ENCODE results near the gene PTPRG. TPM values are rescaled to one million over a fixed set of nuclear protein-coding genes. Genes with fewer than 3 reads are reported as not detected.

The PTPRG gene
- total and polyA plus RNA-seq, 2 donors (not counting 3 experiments of a cell fraction or from before 2014, with no cell fraction given), result 8.9 to 39.1 TPM

- no TSS peak for BruUV-seq (replicated peaks)
Measured at GRCh38 chr3:61829722-61830350, 268.5 kb downstream of the PTPRG start.

GRCh38 chr3:61831973-61832372 is 270.6 kb downstream of the PTPRG start:
- no peak for FAIRE-seq
- CTCF ChIA-PET, result interaction anchor here (1.4 kb wide), 1 partner anchor 9 kb away, joined by 3 read pairs; no protein-coding TSS in a partner anchor

More at GRCh38 chr3:61829722-61830350, 268.5 kb downstream of the PTPRG start:
- ChIA-PET POLR2A (no interaction called here), CTCF (interaction anchor here (1.0 to 2.6 kb wide), 7 partner anchors 9 to 265 kb away, joined by 3 to 8 read pairs (median 3); no protein-coding TSS in a partner anchor)
- intact Hi-C loops (cut with micrococcal nuclease) (loop anchor here (1.0 kb wide), 1 partner anchor 11 kb away; no protein-coding TSS in a partner anchor), dilution Hi-C loops (cut with MboI; ENCODE audit: extremely low pct_ligation_motif_present, low sequenced_read_pairs) (no loop called here)
- DNase-seq (ENCODE audit: low read depth, low spot score), result no peak
- H3K36me3 ChIP-seq (ENCODE audit: control insufficient read depth in 2 of 2, extremely low read depth in 1 of 2, insufficient read depth in 2 of 2, low read length in 2 of 2), result no peaks in the 10 kb centered on the region
- H2AFZ ChIP-seq (ENCODE audit: low read depth, low read length), result no peak overlapping the region
- peaks cover 14% of the 10 kb centered on the region for H3K4me1 ChIP-seq (ENCODE audit: control insufficient read depth, extremely low read depth, insufficient read depth, low read length)
- H3K27me3 ChIP-seq (ENCODE audit: control insufficient read depth in 2 of 2, insufficient read depth in 2 of 2, low read length in 2 of 2), result no peaks in the 10 kb centered on the region
- no peak overlapping the region for H3K27ac ChIP-seq (ENCODE audit: insufficient read depth, low read depth, low read length)
- no peak for FAIRE-seq
- no peak overlapping the region for H3K4me2 ChIP-seq (ENCODE audit: insufficient read depth, low read length)
- H3K9me1 ChIP-seq (replicated peaks; ENCODE audit: control insufficient read depth, extremely low read depth, insufficient read depth, low read length), result no peaks in the 10 kb centered on the region
- H3K9me3 ChIP-seq (replicated peaks; ENCODE audit: control insufficient read depth, insufficient read depth, low read length), result no peaks in the 10 kb centered on the region
- H3K4me3 ChIP-seq (replicated peaks in 1 of 3; ENCODE audit: insufficient read depth in 1 of 3, low read depth in 1 of 3, low read length in 3 of 3), result no peak overlapping the region
- no peak overlapping the region for H3K9ac ChIP-seq (replicated peaks; ENCODE audit: extremely low read depth, insufficient read depth, low read length)
- H4K20me1 ChIP-seq (replicated peaks; ENCODE audit: control insufficient read depth, extremely low read depth, insufficient read depth, low read length), result no peaks in the 10 kb centered on the region
- TF ChIP-seq GATA2 (IDR thresholded peaks at IDR 0.05; ENCODE audit: insufficient read depth, insufficient read length, low read depth, low read length), result no peak
- TF ChIP-seq FOS (IDR thresholded peaks at IDR 0.05; ENCODE audit: borderline replicate concordance, insufficient read depth, low read length), result peak; percentile 6
- H3K79me2 ChIP-seq (ENCODE audit: control insufficient read depth, insufficient read depth, low read length), result peaks cover 3% of the 10 kb centered on the region

More at GRCh38 chr3:61831973-61832372, 270.6 kb downstream of the PTPRG start:
- intact Hi-C loops (cut with micrococcal nuclease) (no loop called here), dilution Hi-C loops (cut with MboI; ENCODE audit: extremely low pct_ligation_motif_present, low sequenced_read_pairs) (no loop called here)
- Histone ChIP-seq H3K79me2 (ENCODE audit: control insufficient read depth, insufficient read depth, low read length) (peaks cover 3% of the 10 kb centered on the region), H3K4me3 (replicated peaks in 1 of 3; ENCODE audit: insufficient read depth in 1 of 3, low read depth in 1 of 3, low read length in 3 of 3) (no peak overlapping the region), H3K9ac (replicated peaks; ENCODE audit: extremely low read depth, insufficient read depth, low read length) (no peak overlapping the region), H3K4me2 (ENCODE audit: insufficient read depth, low read length) (no peak overlapping the region), H3K36me3 (ENCODE audit: control insufficient read depth in 2 of 2, extremely low read depth in 1 of 2, insufficient read depth in 2 of 2, low read length in 2 of 2) (no peaks in the 10 kb centered on the region), H2AFZ (ENCODE audit: low read depth, low read length) (no peak overlapping the region), H3K27ac (ENCODE audit: insufficient read depth, low read depth, low read length) (no peak overlapping the region), H4K20me1 (replicated peaks; ENCODE audit: control insufficient read depth, extremely low read depth, insufficient read depth, low read length) (no peaks in the 10 kb centered on the region), H3K4me1 (ENCODE audit: control insufficient read depth, extremely low read depth, insufficient read depth, low read length) (peaks cover 13% of the 10 kb centered on the region), H3K9me1 (replicated peaks; ENCODE audit: control insufficient read depth, extremely low read depth, insufficient read depth, low read length) (no peaks in the 10 kb centered on the region), H3K9me3 (replicated peaks; ENCODE audit: control insufficient read depth, insufficient read depth, low read length) (no peaks in the 10 kb centered on the region), H3K27me3 (ENCODE audit: control insufficient read depth in 2 of 2, insufficient read depth in 2 of 2, low read length in 2 of 2) (no peaks in the 10 kb centered on the region)
- no TSS peak for BruUV-seq (replicated peaks)
- POLR2A ChIA-PET, result no interaction called here
- TF ChIP-seq POLR2A (IDR thresholded peaks at IDR 0.05; ENCODE audit: low read depth, low read length), result no peak
- no peak for TF ChIP-seq GATA2 (IDR thresholded peaks at IDR 0.05; ENCODE audit: insufficient read depth, insufficient read length, low read depth, low read length)
- TF ChIP-seq POLR2AphosphoS5 (IDR thresholded peaks at IDR 0.05; ENCODE audit: insufficient read depth, low read depth, low read length), result no peak
- no peak for TF ChIP-seq MAX (IDR thresholded peaks at IDR 0.05; ENCODE audit: insufficient read depth, insufficient read length)
- TF ChIP-seq CTCF (IDR thresholded peaks at IDR 0.05; ENCODE audit: extremely low read depth in 1 of 2, insufficient read depth in 1 of 2, low read depth in 1 of 2, low read length in 2 of 2), result no peak
- no peak for TF ChIP-seq MYC (IDR thresholded peaks at IDR 0.05; ENCODE audit: low read depth, low read length)
- no peak for TF ChIP-seq JUN (IDR thresholded peaks at IDR 0.05; ENCODE audit: borderline replicate concordance, insufficient read depth, insufficient read length, low read depth)
- TF ChIP-seq EZH2 (IDR thresholded peaks at IDR 0.05; ENCODE audit: borderline replicate concordance, low read depth, low read length, severe bottlenecking), result no peak
- no peak for TF ChIP-seq FOS (IDR thresholded peaks at IDR 0.05; ENCODE audit: borderline replicate concordance, insufficient read depth, low read length)
- no peak for DNase-seq (ENCODE audit: low read depth, low spot score)
